ENCODE measurements around the gene MAPK8IP1.
A peak's percentile ranks its signal among the peaks of the same experiment; 100 is the strongest.

MAPK8IP1 gene

GRCh38 chr11:45852712-45853101 is 32.7 kb upstream of the MAPK8IP1 start:
- POLR2A ChIA-PET, result no interaction called here
- DNase-seq (ENCODE audit: extremely low spot score), result peak; percentile 65
- CTCF ChIA-PET, result interaction anchor here (1.1 to 1.8 kb wide), 5 partner anchors 10 to 90 kb away, joined by 3 to 10 read pairs (median 3); no protein-coding TSS in a partner anchor
- TF ChIP-seq, protein P1, sequence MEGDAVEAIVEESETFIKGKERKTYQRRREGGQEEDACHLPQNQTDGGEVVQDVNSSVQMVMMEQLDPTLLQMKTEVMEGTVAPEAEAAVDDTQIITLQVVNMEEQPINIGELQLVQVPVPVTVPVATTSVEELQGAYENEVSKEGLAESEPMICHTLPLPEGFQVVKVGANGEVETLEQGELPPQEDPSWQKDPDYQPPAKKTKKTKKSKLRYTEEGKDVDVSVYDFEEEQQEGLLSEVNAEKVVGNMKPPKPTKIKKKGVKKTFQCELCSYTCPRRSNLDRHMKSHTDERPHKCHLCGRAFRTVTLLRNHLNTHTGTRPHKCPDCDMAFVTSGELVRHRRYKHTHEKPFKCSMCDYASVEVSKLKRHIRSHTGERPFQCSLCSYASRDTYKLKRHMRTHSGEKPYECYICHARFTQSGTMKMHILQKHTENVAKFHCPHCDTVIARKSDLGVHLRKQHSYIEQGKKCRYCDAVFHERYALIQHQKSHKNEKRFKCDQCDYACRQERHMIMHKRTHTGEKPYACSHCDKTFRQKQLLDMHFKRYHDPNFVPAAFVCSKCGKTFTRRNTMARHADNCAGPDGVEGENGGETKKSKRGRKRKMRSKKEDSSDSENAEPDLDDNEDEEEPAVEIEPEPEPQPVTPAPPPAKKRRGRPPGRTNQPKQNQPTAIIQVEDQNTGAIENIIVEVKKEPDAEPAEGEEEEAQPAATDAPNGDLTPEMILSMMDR (IDR thresholded peaks at IDR 0.05; ENCODE audit: control extremely low read depth, extremely low read depth, low read depth, missing control alignments), result peak; percentile 62

GRCh38 chr11:45853332-45854219 is 31.9 kb upstream of the MAPK8IP1 start:
- ChIA-PET CTCF (interaction anchor here (0.9 to 2.2 kb wide), 5 partner anchors 11 to 89 kb away, joined by 3 to 6 read pairs (median 3); no protein-coding TSS in a partner anchor), POLR2A (no interaction called here)
- TF ChIP-seq, protein P1 (IDR thresholded peaks at IDR 0.05; ENCODE audit: control extremely low read depth, extremely low read depth, low read depth, missing control alignments), result no peak
- DNase-seq (ENCODE audit: extremely low spot score), result no peak

- CTCF ChIA-PET, result interaction anchor here (1.0 to 2.2 kb wide), 3 partner anchors 8 to 17 kb away, joined by 3 to 4 read pairs (median 4); no protein-coding TSS in a partner anchor
- POLR2A ChIA-PET, result no interaction called here
- TF ChIP-seq, protein P1 (IDR thresholded peaks at IDR 0.05; ENCODE audit: control extremely low read depth, extremely low read depth, low read depth, missing control alignments), result no peak
- no peak for DNase-seq (ENCODE audit: extremely low spot score)
Observed at GRCh38 chr11:45855308-45855707, 30.1 kb upstream of the MAPK8IP1 start.

DNA sequence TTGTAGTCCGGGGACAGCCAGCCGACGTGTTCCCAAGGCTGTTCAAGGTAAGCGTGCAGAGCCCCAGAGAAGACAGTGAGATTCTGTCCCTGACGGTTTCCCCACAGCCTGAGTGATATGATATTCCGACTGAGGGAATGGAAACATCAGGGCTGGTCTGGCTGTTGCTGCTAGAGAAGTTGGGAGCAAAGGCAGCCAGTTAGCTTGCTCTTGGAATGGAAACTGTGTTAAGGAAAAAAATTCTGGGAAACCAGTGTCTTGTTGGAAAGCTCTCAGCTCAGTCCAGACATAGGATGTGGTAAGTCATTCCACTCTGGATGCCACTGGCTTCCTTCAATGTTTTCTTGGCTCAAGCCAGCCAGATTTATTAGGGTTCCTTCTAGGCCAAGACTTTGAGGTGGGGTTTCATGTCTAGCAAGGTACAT is 29.4 kb upstream of the MAPK8IP1 start:
- TF ChIP-seq, protein P1 (IDR thresholded peaks at IDR 0.05; ENCODE audit: control extremely low read depth, extremely low read depth, low read depth, missing control alignments), result no peak
- CTCF ChIA-PET, result interaction anchor here (3.4 kb wide), 1 partner anchor 17 kb away, joined by 18 read pairs; no protein-coding TSS in a partner anchor
- POLR2A ChIA-PET, result no interaction called here
- no peak for DNase-seq (ENCODE audit: extremely low spot score)

GRCh38 chr11:45857961-45858474 is 27.4 kb upstream of the MAPK8IP1 start:
- DNase-seq (ENCODE audit: extremely low spot score), result no peak
- POLR2A ChIA-PET, result no interaction called here
- TF ChIP-seq, protein P1 (IDR thresholded peaks at IDR 0.05; ENCODE audit: control extremely low read depth, extremely low read depth, low read depth, missing control alignments), result no peak
- CTCF ChIA-PET, result interaction anchor here (0.7 to 3.4 kb wide), 3 partner anchors 15 to 203 kb away, joined by 3 to 18 read pairs (median 4); no protein-coding TSS in a partner anchor

DNA sequence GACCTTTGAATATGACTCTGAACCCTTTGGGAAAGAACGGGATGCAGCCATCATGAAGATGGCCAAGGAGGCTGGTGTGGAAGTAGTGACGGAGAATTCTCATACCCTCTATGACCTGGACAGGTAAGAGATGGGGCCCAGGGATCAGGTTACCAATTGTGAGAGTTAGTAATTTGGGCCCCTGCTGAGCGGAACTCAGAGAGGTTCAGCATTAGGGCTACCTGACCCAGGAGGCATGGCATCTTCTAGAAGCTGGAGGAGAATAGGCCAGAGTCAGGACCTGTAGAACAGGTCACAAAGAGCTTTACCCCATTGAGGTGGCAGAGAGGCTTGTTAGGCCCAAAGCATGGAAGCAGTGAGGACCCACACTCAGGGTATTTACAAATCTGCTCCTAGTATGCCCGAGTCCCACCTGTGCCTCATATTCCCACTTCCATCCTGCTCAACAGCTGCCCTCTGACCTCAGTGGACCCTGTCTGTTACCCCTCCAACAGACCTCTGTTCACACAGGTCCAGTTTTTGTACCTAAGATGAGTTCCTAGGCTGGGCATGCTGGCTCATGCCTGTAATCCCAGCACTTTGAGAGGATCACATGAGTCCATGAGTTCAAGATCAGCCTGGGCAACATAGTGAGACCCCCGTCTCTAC is 26.6 kb upstream of the MAPK8IP1 start:
- TF ChIP-seq, protein P1 (IDR thresholded peaks at IDR 0.05; ENCODE audit: control extremely low read depth, extremely low read depth, low read depth, missing control alignments), result no peak
- CTCF ChIA-PET, result interaction anchor here (1.5 to 3.4 kb wide), 2 partner anchors 14 to 40 kb away, joined by 3 to 18 read pairs; no protein-coding TSS in a partner anchor
- POLR2A ChIA-PET, result no interaction called here
- DNase-seq (ENCODE audit: extremely low spot score), result no peak

Data from GM10248 (cell line).